Gastroesophageal sphincter (tissue), 3 donors: ENCODE results near the gene CCDC40.

Experiments used
- EP300 ChIP-seq: sonication (generic); formaldehyde crosslinking; IDR thresholded peaks from one replicate; pipeline ENCODE4 v1.6.1; 2017; ENCODE audit warnings: antibody characterized with exemption, mild to moderate bottlenecking
- POLR2A ChIP-seq, 2 donors: fragments of 450-650 bp; IDR thresholded peaks; one replicate each; pipeline ENCODE4 v1.6.1; 2017; ENCODE audit warnings: antibody characterized with exemption in 2 of 2, mild to moderate bottlenecking in 2 of 2, moderate library complexity in 1 of 2
- POLR2AphosphoS5 ChIP-seq: sonication (generic); formaldehyde crosslinking; IDR thresholded peaks from one replicate; pipeline ENCODE4 v1.6.1; 2017; ENCODE audit warnings: antibody characterized with exemption
- TF ChIP-seq, protein P1 (sequence below), 4 experiments: fragments of 200-600 bp in 2 of 4; fragments of 450-650 bp in 2 of 4; sonication (generic) in 1 of 4; IDR thresholded peaks; one replicate each; pipeline ENCODE4 v1.5.1; 2017 to 2019; ENCODE audit warnings: antibody characterized with exemption in 4 of 4, mild to moderate bottlenecking in 2 of 4, moderate library complexity in 2 of 4

DNA sequence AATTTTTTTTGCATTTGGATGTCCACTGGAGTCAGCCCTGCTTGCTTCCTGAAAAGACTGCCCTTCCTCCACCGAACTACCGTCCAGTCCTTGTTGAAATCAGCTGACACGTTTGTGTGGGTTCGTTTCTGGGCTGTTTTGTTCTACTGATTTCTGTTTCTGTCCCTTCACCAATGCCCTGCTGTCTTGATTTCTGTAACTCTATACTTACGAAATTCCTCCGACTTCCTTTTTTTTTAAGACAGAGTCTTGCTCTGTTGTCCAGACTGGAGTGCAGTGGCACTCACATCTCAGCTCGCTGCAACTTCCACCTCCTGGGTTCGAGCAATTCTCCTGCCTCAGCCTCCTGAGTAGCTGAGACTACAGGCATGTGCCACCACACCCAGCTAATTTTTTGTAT is 56.5 kb downstream of the CCDC40 start:
- TF ChIP-seq POLR2A (IDR thresholded peaks at IDR 0.05) (no peak), POLR2AphosphoS5 (no peak), EP300 (no peak)
- TF ChIP-seq, protein P1, sequence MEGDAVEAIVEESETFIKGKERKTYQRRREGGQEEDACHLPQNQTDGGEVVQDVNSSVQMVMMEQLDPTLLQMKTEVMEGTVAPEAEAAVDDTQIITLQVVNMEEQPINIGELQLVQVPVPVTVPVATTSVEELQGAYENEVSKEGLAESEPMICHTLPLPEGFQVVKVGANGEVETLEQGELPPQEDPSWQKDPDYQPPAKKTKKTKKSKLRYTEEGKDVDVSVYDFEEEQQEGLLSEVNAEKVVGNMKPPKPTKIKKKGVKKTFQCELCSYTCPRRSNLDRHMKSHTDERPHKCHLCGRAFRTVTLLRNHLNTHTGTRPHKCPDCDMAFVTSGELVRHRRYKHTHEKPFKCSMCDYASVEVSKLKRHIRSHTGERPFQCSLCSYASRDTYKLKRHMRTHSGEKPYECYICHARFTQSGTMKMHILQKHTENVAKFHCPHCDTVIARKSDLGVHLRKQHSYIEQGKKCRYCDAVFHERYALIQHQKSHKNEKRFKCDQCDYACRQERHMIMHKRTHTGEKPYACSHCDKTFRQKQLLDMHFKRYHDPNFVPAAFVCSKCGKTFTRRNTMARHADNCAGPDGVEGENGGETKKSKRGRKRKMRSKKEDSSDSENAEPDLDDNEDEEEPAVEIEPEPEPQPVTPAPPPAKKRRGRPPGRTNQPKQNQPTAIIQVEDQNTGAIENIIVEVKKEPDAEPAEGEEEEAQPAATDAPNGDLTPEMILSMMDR (IDR thresholded peaks at IDR 0.05): no peak
